ENCODE measurements around the gene ZFTA.

Gene ZFTA

GRCh38 chr11:63749624-63750023 is 19.0 kb downstream of the ZFTA start:
- DNase-seq (ENCODE audit: low read depth in 3 of 3), result no peak

DNA sequence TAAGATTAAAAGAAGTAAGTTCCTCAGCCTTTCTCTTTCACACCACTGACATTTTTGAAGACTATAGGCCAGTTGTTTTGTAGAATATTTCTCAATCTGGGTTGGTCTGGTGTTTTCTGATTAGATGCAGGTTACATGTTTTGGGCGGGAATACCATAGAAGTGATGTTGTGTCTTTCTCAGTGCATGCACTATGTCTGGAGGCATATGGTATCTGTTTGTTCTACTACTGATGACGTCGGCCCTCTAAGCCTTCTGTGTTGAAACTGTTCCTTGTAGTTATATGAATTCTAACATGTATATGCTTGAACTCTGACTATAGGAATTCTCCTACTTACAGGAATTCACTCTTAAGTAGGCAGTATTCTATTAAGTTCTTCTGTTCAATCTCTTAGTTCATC is 21.6 kb downstream of the ZFTA start:
- no peak for DNase-seq (ENCODE audit: low read depth in 3 of 3)

GRCh38 chr11:63745304-63746170 is 23.0 kb downstream of the ZFTA start:
- no peak for DNase-seq (ENCODE audit: low read depth in 3 of 3)

DNA sequence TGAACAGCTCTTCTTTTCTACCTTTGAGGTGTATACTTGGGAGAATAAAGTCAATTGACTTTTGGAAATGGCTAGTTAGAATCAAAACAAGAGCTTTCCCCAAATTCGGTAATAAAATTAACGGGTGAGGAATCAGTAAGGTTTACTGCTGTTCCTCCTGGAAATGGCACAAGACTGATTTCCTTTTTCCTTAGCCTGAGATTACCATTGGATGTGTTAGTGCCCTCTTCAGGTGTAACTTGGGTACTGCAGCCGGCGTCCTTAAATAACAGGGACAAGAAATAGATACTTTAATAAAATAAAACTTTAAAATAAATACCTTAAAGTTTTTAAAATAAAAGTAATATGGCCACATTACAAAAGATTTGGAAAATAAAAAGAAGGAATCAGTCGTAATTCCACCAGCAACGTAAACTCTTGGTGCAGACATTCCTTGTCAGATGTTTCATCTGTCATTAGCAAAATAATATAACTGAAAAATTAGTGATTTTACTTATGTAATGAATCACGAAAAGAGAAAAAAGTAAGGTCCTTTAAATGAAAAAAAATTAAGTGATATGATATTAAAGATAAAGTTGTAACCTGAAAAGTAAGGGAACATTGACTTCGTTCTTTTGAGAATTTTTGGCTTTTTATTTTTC is 29.7 kb downstream of the ZFTA start:
- DNase-seq (ENCODE audit: low read depth in 3 of 3), result peak; percentile 20 to 63 (median 58)

- DNase-seq (ENCODE audit: low read depth in 3 of 3), result no peak
These were observed 30.9 kb downstream of the ZFTA start for GRCh38 chr11:63737718-63738117.

- no peak for DNase-seq (ENCODE audit: low read depth in 3 of 3)
These were observed 31.7 kb downstream of the ZFTA start for GRCh38 chr11:63736864-63737263.

GRCh38 chr11:63729326-63729725 is 39.2 kb downstream of the ZFTA start:
- no peak for DNase-seq (ENCODE audit: low read depth in 3 of 3)

- DNase-seq (ENCODE audit: low read depth in 3 of 3), result no peak
These were observed 48.0 kb downstream of the ZFTA start for GRCh38 chr11:63720611-63721010.

DNA sequence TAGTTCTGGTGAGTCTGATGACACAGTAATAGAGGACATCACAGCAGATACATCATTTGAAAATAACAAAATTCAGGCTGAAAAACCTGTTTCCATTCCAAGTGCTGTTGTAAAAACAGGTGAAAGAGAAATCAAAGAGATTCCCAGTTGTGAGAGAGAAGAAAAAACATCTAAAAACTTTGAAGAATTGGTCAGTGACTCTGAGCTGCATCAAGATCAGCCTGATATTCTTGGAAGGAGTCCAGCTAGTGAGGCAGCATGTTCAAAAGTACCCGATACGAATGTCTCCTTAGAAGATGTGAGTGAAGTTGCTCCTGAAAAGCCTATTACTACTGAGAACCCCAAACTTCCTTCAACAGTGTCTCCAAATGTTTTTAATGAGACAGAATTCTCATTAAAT is 48.6 kb downstream of the ZFTA start:
- no peak for DNase-seq (ENCODE audit: low read depth in 3 of 3)

DNA sequence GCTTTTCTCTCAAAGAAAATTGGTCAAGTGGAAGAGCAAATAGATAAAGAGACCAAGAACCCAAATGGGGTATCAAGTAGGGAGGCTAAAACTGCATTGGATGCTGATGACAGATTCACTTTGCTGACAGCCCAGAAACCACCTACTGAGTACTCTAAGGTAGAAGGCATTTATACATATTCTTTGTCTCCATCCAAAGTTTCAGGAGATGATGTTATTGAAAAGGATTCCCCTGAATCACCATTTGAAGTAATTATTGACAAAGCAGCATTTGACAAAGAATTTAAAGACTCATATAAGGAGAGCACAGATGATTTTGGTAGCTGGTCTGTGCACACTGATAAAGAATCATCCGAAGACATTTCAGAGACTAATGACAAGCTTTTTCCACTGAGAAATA is 49.6 kb downstream of the ZFTA start:
- no peak for DNase-seq (ENCODE audit: low read depth in 3 of 3)

Data from stimulated activated CD4-positive, alpha-beta T cell treated with anti-CD3 and anti-CD28 coated beads, TNF-alpha, amount 100 ng/mL, for 24 hours (primary cell).